GM18858 (cell line): ENCODE results near the gene POU6F1.

Experiments
- ATAC-seq: cut with Tn5 transposase; IDR thresholded peaks from one replicate; pipeline ENCODE4 v1.9.1; 2021; ENCODE audit not compliant: unreplicated experiment

POU6F1 gene

DNA sequence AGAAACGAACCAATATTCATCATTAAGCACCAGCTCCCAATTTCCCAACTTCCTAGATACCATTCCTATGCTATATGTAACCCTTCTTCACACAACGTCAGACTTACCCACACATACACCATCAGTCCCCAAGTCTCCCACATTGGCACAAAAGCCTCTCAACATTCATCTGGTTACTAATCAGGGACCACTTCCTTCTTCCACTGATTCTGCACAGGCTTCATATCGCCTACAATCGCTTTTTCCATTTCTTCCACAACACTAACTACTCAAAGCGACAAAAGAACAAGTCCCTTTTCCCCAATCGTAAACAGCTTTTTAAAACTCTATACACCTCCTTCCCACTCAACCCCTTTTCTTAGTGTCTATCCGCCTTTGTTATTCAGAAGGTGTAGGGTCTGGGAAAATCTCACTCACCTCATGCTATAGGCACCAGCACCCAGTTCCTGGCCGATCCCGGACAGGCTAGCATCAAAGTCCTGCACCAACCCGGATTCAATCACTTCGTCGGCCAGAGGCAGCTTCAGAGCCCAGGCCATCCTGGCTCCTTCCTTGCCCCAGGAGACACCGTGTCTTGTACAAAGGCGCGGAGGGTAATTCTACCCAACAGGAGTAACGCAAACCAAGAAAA lies 45.9 kb downstream of the POU6F1 start:
- no peak for ATAC-seq

DNA sequence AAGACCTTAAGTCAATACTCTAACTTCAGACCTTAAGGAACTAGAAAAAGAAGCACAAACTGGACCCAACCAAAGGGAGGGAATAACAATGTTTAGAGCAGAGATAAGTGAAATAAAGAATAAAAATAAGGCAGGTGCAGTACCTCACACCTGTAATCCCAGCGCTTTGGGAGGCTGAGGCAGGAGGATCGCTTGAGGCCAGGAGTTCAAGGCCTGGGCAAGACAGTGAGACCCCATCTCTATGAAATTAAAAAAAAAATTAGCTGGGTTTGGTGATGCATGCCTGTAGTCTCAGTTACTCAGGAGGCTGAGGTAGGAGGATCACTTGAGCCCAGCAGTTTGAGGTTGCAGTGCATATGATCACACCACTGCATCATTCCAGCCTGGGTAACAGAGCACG lies 54.1 kb downstream of the POU6F1 start:
- ATAC-seq, result no peak

DNA sequence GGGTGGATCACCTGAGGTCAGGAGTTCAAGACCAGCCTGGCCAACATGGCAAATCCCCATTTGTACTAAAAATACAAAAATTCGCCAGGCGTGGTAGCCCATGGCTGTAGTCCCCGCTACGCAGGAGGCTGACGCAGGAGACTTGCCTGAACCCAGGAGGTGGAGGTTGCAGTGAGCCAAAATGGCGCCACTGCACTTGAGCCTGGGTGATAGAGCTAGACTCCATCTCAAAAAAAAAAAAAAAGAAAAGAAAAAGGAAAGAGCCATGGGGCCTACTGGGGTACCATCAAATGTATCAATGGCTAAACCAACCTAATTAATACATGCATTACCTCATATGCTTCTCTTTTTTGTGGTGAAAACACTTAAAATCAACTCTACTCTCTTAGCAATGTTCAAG lies 55.6 kb downstream of the POU6F1 start:
- no peak for ATAC-seq

DNA sequence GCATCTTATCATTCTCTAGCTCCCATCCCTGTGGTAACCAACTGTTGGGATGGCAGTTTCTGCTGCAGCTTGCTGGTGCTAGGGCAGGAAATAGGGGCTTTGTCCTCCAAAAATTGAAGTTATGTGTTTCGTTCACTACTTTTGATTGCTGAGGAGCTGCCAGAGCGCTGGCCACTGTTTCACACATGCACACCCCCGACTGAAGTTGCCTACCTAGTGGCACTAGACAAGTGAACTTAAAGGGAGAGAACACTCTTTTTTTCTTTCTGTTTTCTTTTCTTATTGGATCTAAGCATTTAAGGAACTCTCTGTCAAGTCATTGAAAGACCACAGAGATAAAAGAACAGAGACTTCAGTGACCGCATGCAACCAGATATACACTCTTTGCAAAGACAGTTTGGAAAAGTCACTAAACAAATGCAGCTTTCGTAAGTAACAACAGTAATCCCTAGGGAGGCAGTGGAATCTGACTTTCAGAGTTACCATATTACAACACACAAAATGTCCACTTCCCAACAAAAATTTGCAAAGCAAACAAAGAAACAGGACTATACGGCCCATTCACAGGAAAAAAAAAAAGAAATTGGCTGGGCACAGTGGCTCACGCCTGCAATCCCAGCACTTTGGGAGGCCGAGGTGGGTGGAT lies 56.9 kb downstream of the POU6F1 start:
- no peak for ATAC-seq

DNA sequence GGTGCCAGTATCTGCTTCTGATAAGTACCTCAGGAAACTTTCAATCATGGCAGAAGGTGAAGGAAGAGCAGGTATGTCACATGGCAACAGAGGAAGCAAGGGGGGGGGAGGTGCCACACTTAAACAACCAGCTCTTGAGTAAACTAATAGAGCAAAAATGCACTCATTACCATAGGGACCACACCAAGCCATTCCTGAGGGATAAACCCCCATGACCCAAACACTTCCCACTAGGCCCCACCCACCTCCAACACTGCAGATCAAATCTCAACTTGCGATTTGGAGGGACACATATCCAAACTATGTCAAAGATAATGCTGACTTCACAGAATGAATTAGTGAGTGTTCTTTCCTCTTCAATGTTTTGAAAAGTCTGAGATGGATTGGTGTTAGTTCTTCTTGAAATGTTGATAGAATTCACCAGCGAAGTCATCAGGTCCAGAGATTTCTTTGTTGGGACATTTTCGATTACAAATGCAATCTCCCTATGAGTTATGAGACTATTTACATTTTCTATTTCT lies 61.6 kb downstream of the POU6F1 start:
- no peak for ATAC-seq

DNA sequence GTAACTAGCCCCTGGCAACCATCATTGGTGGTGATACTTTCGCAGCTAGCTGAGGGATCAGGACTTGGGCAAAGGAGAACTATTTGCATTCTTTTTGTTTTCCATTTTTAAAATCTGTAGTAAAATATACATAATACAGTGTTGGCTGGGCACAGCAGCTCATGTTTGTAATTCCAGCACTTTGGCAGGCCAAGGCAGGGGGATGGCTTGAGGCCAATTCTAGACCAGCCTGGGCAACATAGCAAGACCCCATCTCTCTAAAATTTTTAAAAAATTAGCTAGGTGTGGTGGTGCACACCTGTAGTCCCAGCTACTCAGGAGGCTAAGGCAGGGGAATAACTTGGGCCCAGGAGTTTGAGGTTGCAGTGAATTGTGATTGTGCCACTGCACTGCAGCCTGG lies 64.9 kb downstream of the POU6F1 start:
- no peak for ATAC-seq

DNA sequence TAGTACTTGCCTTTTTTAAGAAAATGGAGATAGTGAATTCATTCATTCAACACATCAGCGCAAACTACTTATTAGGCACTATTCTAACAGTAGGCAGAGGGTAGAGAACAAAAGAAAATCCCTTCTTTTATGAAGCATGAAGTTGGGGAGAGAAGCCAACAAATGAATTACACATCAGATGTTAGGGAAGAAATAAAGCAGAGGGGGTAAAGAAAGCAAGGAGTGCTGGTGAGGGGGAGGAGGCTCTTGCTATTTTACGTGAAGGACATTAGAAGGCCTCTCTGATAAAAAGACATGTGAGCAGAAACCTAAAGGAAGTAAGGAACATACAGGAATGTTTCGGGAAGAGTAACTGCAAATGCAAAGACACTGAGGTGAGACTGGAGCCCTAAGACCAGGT lies 67.1 kb downstream of the POU6F1 start:
- ATAC-seq, result no peak

DNA sequence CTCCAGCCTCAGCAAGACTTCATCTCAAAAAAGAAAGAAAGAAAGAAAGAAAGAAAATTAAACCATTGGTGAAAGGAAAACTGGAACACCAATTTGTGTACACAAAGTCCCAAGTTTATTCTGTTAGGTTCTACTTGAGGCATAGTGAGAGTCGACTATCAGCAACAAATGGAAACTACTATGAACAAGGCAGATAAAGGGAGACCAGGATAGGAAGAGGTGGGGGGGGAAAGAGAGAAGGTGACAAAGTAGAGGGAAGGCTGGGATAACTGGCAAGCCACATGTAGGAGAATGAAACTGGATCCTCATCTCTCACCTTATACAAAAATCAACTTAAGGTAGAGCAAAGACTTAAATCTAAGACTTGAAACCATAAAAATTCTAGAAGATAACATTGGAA lies 70.6 kb downstream of the POU6F1 start:
- no peak for ATAC-seq

DNA sequence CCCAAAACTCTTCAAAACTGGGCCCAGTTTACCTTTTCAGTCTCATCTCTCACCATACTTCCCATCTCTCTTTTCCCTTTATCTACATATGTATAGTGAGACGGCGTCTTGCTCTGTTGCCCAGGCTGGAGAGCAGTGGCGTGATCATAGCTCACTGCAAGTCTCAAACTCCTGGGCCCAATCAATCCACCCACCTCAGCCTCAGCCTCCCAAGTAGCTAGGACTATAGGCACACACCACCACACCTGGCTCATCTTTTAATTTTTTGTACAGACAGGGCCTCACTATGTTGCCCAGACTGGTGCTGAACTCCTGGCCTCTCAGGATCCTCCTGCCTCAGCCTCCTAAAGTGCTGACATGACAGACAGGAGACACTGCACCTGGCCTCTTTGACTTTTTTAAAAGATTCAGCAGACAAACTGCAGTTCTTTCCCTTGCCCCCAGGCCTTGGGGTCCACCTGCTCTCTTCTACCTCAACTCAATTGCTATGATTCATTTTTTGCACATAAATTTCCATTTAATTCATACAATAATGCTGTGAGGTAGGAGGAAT lies 78.5 kb downstream of the POU6F1 start:
- no peak for ATAC-seq
